DOHH2 (cell line): ENCODE data around the gene ELOVL6.

Experiments used
- EZH2phosphoT487 ChIP-seq: fragments of 200-600 bp; sonication (generic); IDR thresholded peaks from 2 replicates; pipeline ENCODE4 v1.6.1; 2017; ENCODE audit warnings: borderline replicate concordance, mild to moderate bottlenecking, antibody characterized with exemption, low read length, moderate library complexity, mixed read lengths
- TF ChIP-seq, protein P1 (sequence below): fragments of 200-600 bp; sonication (generic); IDR thresholded peaks from one replicate; pipeline ENCODE4 v1.5.1; 2014; ENCODE audit warnings: antibody characterized with exemption, mild to moderate bottlenecking, low read depth, low read length; ENCODE audit not compliant: poor library complexity, severe bottlenecking

GRCh38 chr4:110157580-110157979 lies 40.8 kb downstream of the ELOVL6 start:
- TF ChIP-seq, protein P1, sequence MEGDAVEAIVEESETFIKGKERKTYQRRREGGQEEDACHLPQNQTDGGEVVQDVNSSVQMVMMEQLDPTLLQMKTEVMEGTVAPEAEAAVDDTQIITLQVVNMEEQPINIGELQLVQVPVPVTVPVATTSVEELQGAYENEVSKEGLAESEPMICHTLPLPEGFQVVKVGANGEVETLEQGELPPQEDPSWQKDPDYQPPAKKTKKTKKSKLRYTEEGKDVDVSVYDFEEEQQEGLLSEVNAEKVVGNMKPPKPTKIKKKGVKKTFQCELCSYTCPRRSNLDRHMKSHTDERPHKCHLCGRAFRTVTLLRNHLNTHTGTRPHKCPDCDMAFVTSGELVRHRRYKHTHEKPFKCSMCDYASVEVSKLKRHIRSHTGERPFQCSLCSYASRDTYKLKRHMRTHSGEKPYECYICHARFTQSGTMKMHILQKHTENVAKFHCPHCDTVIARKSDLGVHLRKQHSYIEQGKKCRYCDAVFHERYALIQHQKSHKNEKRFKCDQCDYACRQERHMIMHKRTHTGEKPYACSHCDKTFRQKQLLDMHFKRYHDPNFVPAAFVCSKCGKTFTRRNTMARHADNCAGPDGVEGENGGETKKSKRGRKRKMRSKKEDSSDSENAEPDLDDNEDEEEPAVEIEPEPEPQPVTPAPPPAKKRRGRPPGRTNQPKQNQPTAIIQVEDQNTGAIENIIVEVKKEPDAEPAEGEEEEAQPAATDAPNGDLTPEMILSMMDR = no peak
- TF ChIP-seq EZH2phosphoT487 = no peak
